Immature natural killer cell (primary cell): Measurements from ENCODE around the gene SSNA1. TPM values are rescaled to one million over a fixed set of nuclear protein-coding genes. Genes with fewer than 3 reads are reported as not detected.

Experiments used
- DNase-seq, 3 donors: peaks; one replicate each; pipeline ENCODE4 v3.0.0; 2022; ENCODE audit warnings: mixed read lengths in 1 of 3
- H3K27ac Mint-ChIP-seq, 6 donors: one replicate each; pipeline ENCODE4 v1.8.0; 2020; ENCODE audit warnings: mixed read lengths in 6 of 6, mild to moderate bottlenecking in 5 of 6, inconsistent platforms in 4 of 6, moderate library complexity in 3 of 6
- H3K27me3 Mint-ChIP-seq, 3 donors: one replicate each; pipeline ENCODE4 v1.8.0; 2020 to 2021; ENCODE audit warnings: low read depth in 3 of 3, mild to moderate bottlenecking in 3 of 3, mixed read lengths in 3 of 3, moderate library complexity in 3 of 3, inconsistent platforms in 1 of 3
- H3K36me3 Mint-ChIP-seq, 3 donors: one replicate each; pipeline ENCODE4 v1.8.0; 2020; ENCODE audit warnings: mixed read lengths in 3 of 3, inconsistent platforms in 2 of 3, mild to moderate bottlenecking in 2 of 3
- H3K4me1 Mint-ChIP-seq, 2 donors: one replicate each; pipeline ENCODE4 v1.8.0; 2020; ENCODE audit warnings: inconsistent platforms in 2 of 2, mild to moderate bottlenecking in 2 of 2, mixed read lengths in 2 of 2, moderate library complexity in 1 of 2
- H3K4me3 Mint-ChIP-seq, 5 donors: one replicate each; pipeline ENCODE4 v1.8.0; 2020; ENCODE audit warnings: mild to moderate bottlenecking in 5 of 5, mixed read lengths in 5 of 5, inconsistent platforms in 3 of 5, moderate library complexity in 3 of 5
- H3K9me3 Mint-ChIP-seq, 6 donors: one replicate each; pipeline ENCODE4 v1.8.0; 2020; ENCODE audit warnings: mild to moderate bottlenecking in 6 of 6, mixed read lengths in 6 of 6, inconsistent platforms in 4 of 6, moderate library complexity in 3 of 6
- polyA plus RNA-seq, 3 donors: library from polyadenylated mRNA; unstranded; fragments of 300-500 nt; fragmentation: Illumina TruSeq; gene quantifications; one replicate each; pipeline ENCODE4 v1.2.3, GENCODE V29; 2021

Gene SSNA1
- 100 to 1,000 TPM; 164 to 191 (median 181) TPM for polyA plus RNA-seq

- Mint-ChIP-seq H3K27ac (peak within 1 kb of the TSS; percentile 86 to 98 (median 96)), H3K4me3 (peak within 1 kb of the TSS; percentile 91 to 96 (median 94)), H3K4me1 (peaks cover 38 to 40% of the 10 kb centered on the region in 2 donors), H3K9me3 (no peaks in the 10 kb centered on the region), H3K27me3 (peaks cover 2 to 14% (median 9%) of the 10 kb centered on the region in 3 donors), H3K36me3 (peaks cover 0 to 6% (median 4%) of the 10 kb centered on the region in 3 donors)
- DNase-seq: peak; percentile 94 to 95 (median 95)
Observed at GRCh38 chr9:137188490-137189296, at the start of gene SSNA1, which contains the start of gene ANAPC2. Gene SSNA1 (plus strand): TSS chr9:137188676. CDS start chr9:137188727, 51 bp downstream. Gene ANAPC2 (minus strand): TSS chr9:137188560. CDS start chr9:137188532, 28 bp downstream.

- Mint-ChIP-seq H3K27ac (no peak within 1 kb of the TSS), H3K27me3 (peaks cover 14 to 29% (median 20%) of the 10 kb centered on the region in 3 donors), H3K9me3 (no peaks in the 10 kb centered on the region), H3K4me3 (peak within 1 kb of the TSS in 1 of 5 donors; percentile 33), H3K36me3 (peaks cover 0 to 4% (median 0%) of the 10 kb centered on the region in 3 donors), H3K4me1 (peaks cover 0 to 2% of the 10 kb centered on the region in 2 donors)
- DNase-seq: peak in 2 of 3 donors; percentile 37 to 48
Observed at GRCh38 chr9:137138722-137139467, 49.6 kb upstream of the SSNA1 start, which contains the start of gene GRIN1. Gene GRIN1 (plus strand): TSS chr9:137139154. CDS start chr9:137139487, 333 bp downstream.

GRCh38 chr9:137139468-137140150 lies 48.9 kb upstream of the SSNA1 start:
- Mint-ChIP-seq H3K27ac (no peak overlapping the region), H3K27me3 (peaks cover 14 to 29% (median 20%) of the 10 kb centered on the region in 3 donors), H3K9me3 (no peaks in the 10 kb centered on the region), H3K4me3 (no peak overlapping the region), H3K4me1 (peaks cover 0 to 2% of the 10 kb centered on the region in 2 donors), H3K36me3 (peaks cover 0 to 4% (median 0%) of the 10 kb centered on the region in 3 donors)
- no peak for DNase-seq

- H3K4me3 Mint-ChIP-seq: peak overlapping the region in 1 of 5 donors; percentile 30
- H3K27me3 Mint-ChIP-seq: peaks cover 14 to 29% (median 20%) of the 10 kb centered on the region in 3 donors
- H3K36me3 Mint-ChIP-seq: peaks cover 0 to 4% (median 0%) of the 10 kb centered on the region in 3 donors
- peaks cover 0 to 2% of the 10 kb centered on the region in 2 donors for H3K4me1 Mint-ChIP-seq
- no peak overlapping the region for H3K27ac Mint-ChIP-seq
- DNase-seq: no peak
- no peaks in the 10 kb centered on the region for H3K9me3 Mint-ChIP-seq
Observed at GRCh38 chr9:137140151-137141012, 48.1 kb upstream of the SSNA1 start.

GRCh38 chr9:137141050-137141810 lies 47.2 kb upstream of the SSNA1 start:
- Mint-ChIP-seq H3K27me3 (peaks cover 15 to 23% (median 18%) of the 10 kb centered on the region in 3 donors), H3K4me1 (peaks cover 0 to 2% of the 10 kb centered on the region in 2 donors), H3K9me3 (no peaks in the 10 kb centered on the region), H3K27ac (no peak overlapping the region), H3K4me3 (no peak overlapping the region), H3K36me3 (no peaks in the 10 kb centered on the region)
- DNase-seq: no peak

GRCh38 chr9:137141976-137142936 lies 46.2 kb upstream of the SSNA1 start:
- Mint-ChIP-seq H3K27ac (peak overlapping the region in 1 of 6 donors; percentile 73), H3K4me3 (peak overlapping the region in 1 of 5 donors; percentile 30), H3K4me1 (peaks cover 0 to 2% of the 10 kb centered on the region in 2 donors), H3K27me3 (peaks cover 15 to 23% (median 15%) of the 10 kb centered on the region in 3 donors), H3K9me3 (no peaks in the 10 kb centered on the region), H3K36me3 (no peaks in the 10 kb centered on the region)
- no peak for DNase-seq

- DNase-seq: no peak
- H3K27me3 Mint-ChIP-seq: peaks cover 11 to 18% (median 15%) of the 10 kb centered on the region in 3 donors
- peaks cover 0 to 2% of the 10 kb centered on the region in 2 donors for H3K4me1 Mint-ChIP-seq
- no peaks in the 10 kb centered on the region for H3K36me3 Mint-ChIP-seq
- H3K9me3 Mint-ChIP-seq: no peaks in the 10 kb centered on the region
- no peak overlapping the region for H3K4me3 Mint-ChIP-seq
- no peak overlapping the region for H3K27ac Mint-ChIP-seq
Observed at GRCh38 chr9:137143459-137143858, 45.0 kb upstream of the SSNA1 start.

- Mint-ChIP-seq H3K4me3 (no peak overlapping the region), H3K27ac (no peak overlapping the region), H3K4me1 (no peaks in the 10 kb centered on the region), H3K27me3 (peaks cover 6 to 9% (median 8%) of the 10 kb centered on the region in 3 donors), H3K9me3 (no peaks in the 10 kb centered on the region), H3K36me3 (no peaks in the 10 kb centered on the region)
- DNase-seq: no peak
Observed at GRCh38 chr9:137145731-137146526, 42.5 kb upstream of the SSNA1 start.

GRCh38 chr9:137146527-137146918 lies 42.0 kb upstream of the SSNA1 start:
- no peak overlapping the region for H3K4me3 Mint-ChIP-seq
- DNase-seq: no peak

GRCh38 chr9:137147091-137147792 lies 41.2 kb upstream of the SSNA1 start:
- Mint-ChIP-seq H3K27ac (no peak overlapping the region), H3K4me3 (no peak overlapping the region), H3K9me3 (no peaks in the 10 kb centered on the region), H3K27me3 (peaks cover 2 to 8% (median 4%) of the 10 kb centered on the region in 3 donors), H3K36me3 (no peaks in the 10 kb centered on the region), H3K4me1 (no peaks in the 10 kb centered on the region)
- no peak for DNase-seq

More at GRCh38 chr9:137146527-137146918, 42.0 kb upstream of the SSNA1 start:
- Mint-ChIP-seq H3K9me3 (no peaks in the 10 kb centered on the region), H3K4me1 (no peaks in the 10 kb centered on the region), H3K27me3 (peaks cover 5 to 8% (median 6%) of the 10 kb centered on the region in 3 donors), H3K36me3 (no peaks in the 10 kb centered on the region), H3K27ac (no peak overlapping the region)
